H9 (cell line): ENCODE data around the gene APLP2. TPM values are rescaled to one million over a fixed set of nuclear protein-coding genes. Genes with fewer than 3 reads are reported as not detected.
A peak's percentile ranks its signal among the peaks of the same experiment; 100 is the strongest.

Experiments used
- DNase-seq: peaks from one replicate; pipeline ENCODE4 v3.0.0-alpha.2; 2017
- H2AFZ ChIP-seq: one replicate; pipeline ENCODE4 v1.6.1; 2013; ENCODE audit warnings: mild to moderate bottlenecking, low read length, control low read depth, moderate library complexity
- H2AK5ac ChIP-seq: 2 replicates; pipeline ENCODE4 v1.6.1; 2013; ENCODE audit warnings: low read length, control low read depth, mixed read lengths; ENCODE audit not compliant: insufficient read length
- H2BK120ac ChIP-seq: one replicate; pipeline ENCODE4 v1.6.1; 2013; ENCODE audit warnings: low read depth, mild to moderate bottlenecking, low read length, control low read depth, inconsistent platforms; ENCODE audit not compliant: poor library complexity, severe bottlenecking
- H2BK12ac ChIP-seq: 2 replicates; pipeline ENCODE4 v1.6.1; 2013; ENCODE audit warnings: low read length, control low read depth, mixed read lengths, low read depth; ENCODE audit not compliant: insufficient read length
- H2BK15ac ChIP-seq: 2 replicates; pipeline ENCODE4 v1.6.1; 2013; ENCODE audit warnings: low read depth, low read length, control low read depth
- H2BK20ac ChIP-seq: one replicate; pipeline ENCODE4 v1.6.1; 2013; ENCODE audit warnings: low read depth, mild to moderate bottlenecking, low read length, control low read depth, inconsistent platforms; ENCODE audit not compliant: poor library complexity, severe bottlenecking
- H2BK5ac ChIP-seq: 2 replicates; pipeline ENCODE4 v1.6.1; 2013; ENCODE audit warnings: low read length, control low read depth, mixed read lengths; ENCODE audit not compliant: insufficient read length
- H3K14ac ChIP-seq: 2 replicates; pipeline ENCODE4 v1.6.1; 2013; ENCODE audit warnings: low read length, control low read depth; ENCODE audit not compliant: insufficient read depth
- H3K18ac ChIP-seq: 2 replicates; pipeline ENCODE4 v1.6.1; 2013; ENCODE audit warnings: low read depth, mild to moderate bottlenecking, mixed read lengths, low read length, control low read depth; ENCODE audit not compliant: insufficient read length
- H3K23ac ChIP-seq: 2 replicates; pipeline ENCODE4 v1.6.1; 2013; ENCODE audit warnings: low read length, control low read depth, mixed read lengths, low read depth; ENCODE audit not compliant: insufficient read length
- H3K23me2 ChIP-seq: 2 replicates; pipeline ENCODE4 v1.6.1; 2013; ENCODE audit warnings: low read depth, mild to moderate bottlenecking, mixed read lengths, low read length, control low read depth; ENCODE audit not compliant: insufficient read length, poor library complexity, severe bottlenecking
- H3K27ac ChIP-seq: 2 replicates; pipeline ENCODE4 v1.5.1; 2013; ENCODE audit warnings: low read length, control low read depth, mixed read lengths, low read depth; ENCODE audit not compliant: insufficient read length
- H3K27me3 ChIP-seq: 2 replicates; pipeline ENCODE4 v1.6.1; 2013; ENCODE audit warnings: low read length, control low read depth, inconsistent platforms; ENCODE audit not compliant: insufficient read depth
- H3K4ac ChIP-seq: 2 replicates; pipeline ENCODE4 v1.6.1; 2013; ENCODE audit warnings: low read depth, mild to moderate bottlenecking, control low read depth, inconsistent platforms, low read length, moderate library complexity
- H3K4me1 ChIP-seq: 2 replicates; pipeline ENCODE4 v1.6.1; 2013; ENCODE audit warnings: low read length, control low read depth, inconsistent platforms; ENCODE audit not compliant: insufficient read depth
- H3K4me2 ChIP-seq: 2 replicates; pipeline ENCODE4 v1.6.1; 2013; ENCODE audit warnings: low read length, control low read depth, mixed read lengths; ENCODE audit not compliant: insufficient read length, insufficient read depth
- H3K56ac ChIP-seq: 2 replicates; pipeline ENCODE4 v1.6.1; 2013; ENCODE audit warnings: low read depth, mild to moderate bottlenecking, mixed read lengths, low read length, control low read depth; ENCODE audit not compliant: insufficient read length
- H3K79me1 ChIP-seq: 2 replicates; pipeline ENCODE4 v1.6.1; 2013; ENCODE audit warnings: low read depth, mild to moderate bottlenecking, moderate library complexity, low read length, control low read depth, inconsistent platforms; ENCODE audit not compliant: insufficient read depth, poor library complexity, severe bottlenecking
- H3K79me2 ChIP-seq: 2 replicates; pipeline ENCODE4 v1.6.1; 2013; ENCODE audit warnings: low read length, control low read depth, inconsistent platforms; ENCODE audit not compliant: insufficient read depth
- H3K9ac ChIP-seq: 2 replicates; pipeline ENCODE4 v1.6.1; 2013; ENCODE audit warnings: low read length, control low read depth, mixed read lengths; ENCODE audit not compliant: insufficient read length; ENCODE audit errors: extremely low read depth
- H3K9me3 ChIP-seq: one replicate; pipeline ENCODE4 v1.6.1; 2013; ENCODE audit warnings: low read depth, low read length, inconsistent platforms; ENCODE audit not compliant: control insufficient read depth
- H3T11ph ChIP-seq: one replicate; pipeline ENCODE4 v1.6.1; 2013; ENCODE audit warnings: mild to moderate bottlenecking, low read length, control low read depth, inconsistent platforms
- H4K20me1 ChIP-seq: one replicate; pipeline ENCODE4 v1.6.1; 2013; ENCODE audit not compliant: control insufficient read depth, insufficient read length, insufficient read depth
- H4K5ac ChIP-seq: 2 replicates; pipeline ENCODE4 v1.6.1; 2013; ENCODE audit warnings: low read depth, mild to moderate bottlenecking, mixed read lengths, low read length, control low read depth; ENCODE audit not compliant: insufficient read length
- H4K8ac ChIP-seq: replicated peaks from 2 replicates; pipeline ENCODE4 v1.6.1; 2013; ENCODE audit warnings: low read length, control low read depth, mixed read lengths, low read depth; ENCODE audit not compliant: insufficient read length
- H4K91ac ChIP-seq: 2 replicates; pipeline ENCODE4 v1.6.1; 2013; ENCODE audit warnings: low read depth, mild to moderate bottlenecking, moderate library complexity, mixed read lengths, low read length, control low read depth; ENCODE audit not compliant: insufficient read length
- H3K27ac Mint-ChIP-seq, 3 experiments: 2 replicates in 2 of 3; 3 replicates in 1 of 3; pipeline ENCODE4 v1.8.0; 2020 to 2021; ENCODE audit warnings: mixed read lengths in 3 of 3, mild to moderate bottlenecking in 1 of 3, moderate library complexity in 1 of 3
- H3K27me3 Mint-ChIP-seq: 2 replicates; pipeline ENCODE4 v1.8.0; 2021; ENCODE audit warnings: low read depth, mild to moderate bottlenecking, moderate library complexity, mixed read lengths
- H3K36me3 Mint-ChIP-seq, 3 experiments: 2 replicates in 2 of 3; 3 replicates in 1 of 3; pipeline ENCODE4 v1.8.0; 2020 to 2021; ENCODE audit warnings: low read depth in 3 of 3, mixed read lengths in 3 of 3; ENCODE audit not compliant: insufficient read depth in 1 of 3
- H3K4me1 Mint-ChIP-seq, 2 experiments: 2 replicates each; pipeline ENCODE4 v1.8.0; 2020; ENCODE audit warnings: mixed read lengths in 2 of 2
- H3K4me3 Mint-ChIP-seq, 2 experiments: 2 replicates in 1 of 2; 3 replicates in 1 of 2; pipeline ENCODE4 v1.8.0; 2020 to 2021; ENCODE audit warnings: mild to moderate bottlenecking in 2 of 2, mixed read lengths in 2 of 2, moderate library complexity in 1 of 2
- H3K9me3 Mint-ChIP-seq, 2 experiments: 2 replicates in 1 of 2; 3 replicates in 1 of 2; pipeline ENCODE4 v1.8.0; 2020; ENCODE audit warnings: mild to moderate bottlenecking in 2 of 2, mixed read lengths in 2 of 2, moderate library complexity in 1 of 2
- CTCF ChIP-seq: fragments of 200-600 bp; sonication (generic); conservative IDR thresholded peaks from 3 replicates; pipeline ENCODE4 v1.8.0; 2021; ENCODE audit warnings: antibody characterized with exemption, mild to moderate bottlenecking
- WGBS: extraction: QIAGEN DNeasy Blood & Tissue Kit; methylation state at CpG from one replicate; pipeline ENCODE4 v1.1.7; 2013; ENCODE audit warnings: missing lambda C conversion rate, low lambda C conversion rate, mixed read lengths; ENCODE audit not compliant: insufficient read length; ENCODE audit errors: extremely low coverage; 5-methylcytosine and 5-hydroxymethylcytosine counted together
- total RNA-seq: library from RNA; stranded (reverse); gene quantifications from 2 replicates; pipeline ENCODE4 v1.2.1, GENCODE V29; 2021

Gene APLP2
- total RNA-seq, 1 experiment from 2014 or later, result 328 TPM

GRCh38 chr11:130095326-130095725 is 25.6 kb downstream of the APLP2 start:
- no peak overlapping the region for H3K23ac ChIP-seq
- H3K9ac ChIP-seq, result no peak overlapping the region
- no peak overlapping the region for H3K14ac ChIP-seq
- H4K20me1 ChIP-seq, result no peaks in the 10 kb centered on the region
- no peak overlapping the region for H2BK12ac ChIP-seq
- H2BK5ac ChIP-seq, result no peak overlapping the region
- Mint-ChIP-seq H3K36me3 (peaks cover 10 to 12% (median 11%) of the 10 kb centered on the region in 3 experiments), H3K4me1 (peaks cover 4% of the 10 kb centered on the region in 2 experiments; a peak in 3 of 4 replicates), H3K9me3 (peaks cover 7 to 12% of the 10 kb centered on the region in 2 experiments; a peak in 4 of 5 replicates), H3K4me3 (no peak overlapping the region), H3K27ac (peak overlapping the region in 1 of 3 experiments; percentile 11; a peak in 1 of 7 replicates), H3K27me3 (no peaks in the 10 kb centered on the region)
- H4K5ac ChIP-seq, result no peak overlapping the region
- no CpG with 5 or more reads among the region's 1 CpG for WGBS
- H3K27me3 ChIP-seq, result no peaks in the 10 kb centered on the region
- DNase-seq, result no peak
- no peaks in the 10 kb centered on the region for H3K23me2 ChIP-seq
- peaks cover 3% of the 10 kb centered on the region for H3K79me1 ChIP-seq
- no peak overlapping the region for H2BK120ac ChIP-seq
- no peak overlapping the region for H3T11ph ChIP-seq
- H3K56ac ChIP-seq, result no peak overlapping the region
- peaks cover 12% of the 10 kb centered on the region; the same call in 1 of the 2 replicates for H3K79me2 ChIP-seq
- no peak overlapping the region for H3K27ac ChIP-seq
- H3K4me2 ChIP-seq, result no peak overlapping the region
- H3K9me3 ChIP-seq, result no peaks in the 10 kb centered on the region
- H3K4ac ChIP-seq, result no peak overlapping the region
- H2AK5ac ChIP-seq, result no peak overlapping the region
- TF ChIP-seq CTCF, result no peak
- no peak overlapping the region for H2BK15ac ChIP-seq
- no peak overlapping the region for H2BK20ac ChIP-seq
- H4K91ac ChIP-seq, result no peak overlapping the region
- H4K8ac ChIP-seq, result no peak overlapping the region
- H3K4me1 ChIP-seq, result no peaks in the 10 kb centered on the region
- H2AFZ ChIP-seq, result no peak overlapping the region
- H3K18ac ChIP-seq, result no peak overlapping the region
